Endodermal cell (in vitro differentiated cells): ENCODE data around the gene PDE8B. TPM values are rescaled to one million over a fixed set of nuclear protein-coding genes. Genes with fewer than 3 reads are reported as not detected.

Experiments used
- DNase-seq: peaks from one replicate; pipeline ENCODE4 v3.0.0-alpha.2; 2017
- H3K27ac ChIP-seq: 2 replicates; pipeline ENCODE4 v1.5.1; 2013; ENCODE audit warnings: mild to moderate bottlenecking, low read depth, low read length, moderate library complexity
- H3K27me3 ChIP-seq: 2 replicates; pipeline ENCODE4 v1.6.1; 2013; ENCODE audit warnings: mild to moderate bottlenecking, low read length, moderate library complexity; ENCODE audit not compliant: insufficient read depth, control insufficient read depth, poor library complexity, severe bottlenecking
- H3K36me3 ChIP-seq: 2 replicates; pipeline ENCODE4 v1.7.0; 2013; ENCODE audit warnings: mild to moderate bottlenecking, low read length, moderate library complexity; ENCODE audit not compliant: control insufficient read depth, insufficient read depth
- H3K4me1 ChIP-seq: one replicate; pipeline ENCODE4 v1.7.0; 2013; ENCODE audit warnings: low read length; ENCODE audit not compliant: control insufficient read depth, insufficient read depth
- H3K4me3 ChIP-seq: 2 replicates; pipeline ENCODE4 v1.5.1; 2013; ENCODE audit warnings: mild to moderate bottlenecking, low read length, moderate library complexity
- H3K9ac ChIP-seq: 2 replicates; pipeline ENCODE4 v1.6.1; 2013; ENCODE audit warnings: mild to moderate bottlenecking, low read length, moderate library complexity; ENCODE audit not compliant: poor library complexity, severe bottlenecking; ENCODE audit errors: extremely low read depth
- H3K9me3 ChIP-seq: 2 replicates; pipeline ENCODE4 v1.6.1; 2013; ENCODE audit warnings: mild to moderate bottlenecking, low read length, moderate library complexity; ENCODE audit not compliant: control insufficient read depth
- H3K27ac Mint-ChIP-seq: 2 replicates; pipeline ENCODE4 v1.8.0; 2020; ENCODE audit warnings: mixed read lengths
- H3K27me3 Mint-ChIP-seq: 2 replicates; pipeline ENCODE4 v1.8.0; 2021; ENCODE audit warnings: mild to moderate bottlenecking, mixed read lengths; ENCODE audit not compliant: insufficient read depth
- H3K36me3 Mint-ChIP-seq: 2 replicates; pipeline ENCODE4 v1.8.0; 2020; ENCODE audit warnings: low read depth, mixed read lengths
- H3K4me1 Mint-ChIP-seq: 2 replicates; pipeline ENCODE4 v1.8.0; 2020; ENCODE audit warnings: mixed read lengths
- H3K4me3 Mint-ChIP-seq: 2 replicates; pipeline ENCODE4 v1.8.0; 2020; ENCODE audit warnings: mild to moderate bottlenecking, moderate library complexity, mixed read lengths
- H3K9me3 Mint-ChIP-seq: 2 replicates; pipeline ENCODE4 v1.8.0; 2020; ENCODE audit warnings: mild to moderate bottlenecking, mixed read lengths
- WGBS, 2 experiments: methylation state at CpG; one replicate each; pipeline versions ENCODE4 v1.1.5 to v1.1.7; 2013; ENCODE audit warnings: missing lambda C conversion rate in 2 of 2, mixed read lengths in 1 of 2; ENCODE audit not compliant: insufficient coverage in 1 of 2, insufficient read length in 1 of 2; 5-methylcytosine and 5-hydroxymethylcytosine counted together
- total RNA-seq, 2 donors: library from RNA; stranded (reverse); fragmentation: NEBNext Ultra II Directional in 1 of 2; extraction: Animal tissue kit (Norgen Biotek cat#: 25700) in 1 of 2; gene quantifications; 2 replicates in 1 of 2; 3 replicates in 1 of 2; pipeline ENCODE4 v1.2.1, GENCODE V29; 2021
- TF ChIP-seq, protein P1 (sequence below): fragments of 200-600 bp; sonication (generic); conservative IDR thresholded peaks from 2 replicates; pipeline ENCODE4 v1.5.0; 2021; ENCODE audit warnings: antibody characterized with exemption, mild to moderate bottlenecking

The PDE8B gene
- total RNA-seq, 2 donors from 2014 or later: 0.20 to 0.51 TPM

DNA sequence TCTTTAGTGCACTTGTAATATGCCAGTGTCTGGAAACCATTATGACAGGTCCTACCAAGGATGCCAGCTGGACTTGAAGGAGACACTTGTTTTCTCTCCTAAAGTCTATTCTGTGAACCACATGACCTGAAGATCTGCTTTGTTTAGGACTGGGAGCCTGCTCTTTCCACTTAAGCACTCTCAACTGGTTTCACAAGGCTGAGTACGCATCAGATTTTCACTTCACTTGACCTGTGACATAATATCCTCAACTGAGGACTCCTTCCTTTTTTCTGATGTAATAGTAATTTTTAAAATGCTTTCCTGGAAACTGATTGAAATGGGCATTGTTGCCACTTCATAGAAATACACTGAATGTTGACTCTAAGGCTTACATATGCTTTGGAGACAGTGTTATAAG is 52.2 kb downstream of the PDE8B start:
- no peak overlapping the region for H3K27ac ChIP-seq
- Mint-ChIP-seq H3K9me3 (no peaks in the 10 kb centered on the region), H3K27ac (no peak overlapping the region), H3K4me3 (no peak overlapping the region), H3K4me1 (peaks cover 4% of the 10 kb centered on the region), H3K27me3 (peaks cover 4% of the 10 kb centered on the region), H3K36me3 (no peaks in the 10 kb centered on the region)
- WGBS, 2 experiments: 100% methylated on average over 1 of the region's 1 CpG; no CpG with 5 or more reads in 1 of the 2 experiments
- no peak overlapping the region for H3K4me3 ChIP-seq
- TF ChIP-seq, protein P1, sequence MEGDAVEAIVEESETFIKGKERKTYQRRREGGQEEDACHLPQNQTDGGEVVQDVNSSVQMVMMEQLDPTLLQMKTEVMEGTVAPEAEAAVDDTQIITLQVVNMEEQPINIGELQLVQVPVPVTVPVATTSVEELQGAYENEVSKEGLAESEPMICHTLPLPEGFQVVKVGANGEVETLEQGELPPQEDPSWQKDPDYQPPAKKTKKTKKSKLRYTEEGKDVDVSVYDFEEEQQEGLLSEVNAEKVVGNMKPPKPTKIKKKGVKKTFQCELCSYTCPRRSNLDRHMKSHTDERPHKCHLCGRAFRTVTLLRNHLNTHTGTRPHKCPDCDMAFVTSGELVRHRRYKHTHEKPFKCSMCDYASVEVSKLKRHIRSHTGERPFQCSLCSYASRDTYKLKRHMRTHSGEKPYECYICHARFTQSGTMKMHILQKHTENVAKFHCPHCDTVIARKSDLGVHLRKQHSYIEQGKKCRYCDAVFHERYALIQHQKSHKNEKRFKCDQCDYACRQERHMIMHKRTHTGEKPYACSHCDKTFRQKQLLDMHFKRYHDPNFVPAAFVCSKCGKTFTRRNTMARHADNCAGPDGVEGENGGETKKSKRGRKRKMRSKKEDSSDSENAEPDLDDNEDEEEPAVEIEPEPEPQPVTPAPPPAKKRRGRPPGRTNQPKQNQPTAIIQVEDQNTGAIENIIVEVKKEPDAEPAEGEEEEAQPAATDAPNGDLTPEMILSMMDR: no peak
- H3K36me3 ChIP-seq: no peaks in the 10 kb centered on the region
- no peaks in the 10 kb centered on the region for H3K9me3 ChIP-seq
- no peaks in the 10 kb centered on the region for H3K27me3 ChIP-seq
- H3K4me1 ChIP-seq: no peaks in the 10 kb centered on the region
- H3K9ac ChIP-seq: no peak overlapping the region
- DNase-seq: no peak

DNA sequence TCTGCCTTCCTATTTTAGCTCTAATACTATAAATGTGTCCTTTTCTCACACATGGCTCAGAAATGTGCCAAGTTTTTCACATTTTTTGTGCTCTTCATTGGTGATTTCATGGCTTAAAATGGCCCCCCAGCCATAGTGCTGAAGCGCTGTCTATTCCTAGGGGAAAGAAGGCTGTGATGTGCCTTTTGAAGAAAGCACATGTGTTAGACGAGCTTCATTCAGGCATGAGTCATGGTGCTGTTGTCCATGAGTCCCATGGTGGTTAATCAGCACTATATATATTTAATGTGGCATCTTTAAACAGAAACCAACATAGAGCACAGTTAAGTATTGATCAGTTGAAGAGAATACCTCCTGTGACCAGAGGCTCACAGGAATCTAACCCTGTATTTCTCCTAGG is 55.8 kb downstream of the PDE8B start:
- 85 to 100% methylated on average over 1 to 2 of the region's 2 CpGs for WGBS, 2 experiments
- H3K4me3 Mint-ChIP-seq: no peak overlapping the region
- H3K27me3 ChIP-seq: no peaks in the 10 kb centered on the region

DNA sequence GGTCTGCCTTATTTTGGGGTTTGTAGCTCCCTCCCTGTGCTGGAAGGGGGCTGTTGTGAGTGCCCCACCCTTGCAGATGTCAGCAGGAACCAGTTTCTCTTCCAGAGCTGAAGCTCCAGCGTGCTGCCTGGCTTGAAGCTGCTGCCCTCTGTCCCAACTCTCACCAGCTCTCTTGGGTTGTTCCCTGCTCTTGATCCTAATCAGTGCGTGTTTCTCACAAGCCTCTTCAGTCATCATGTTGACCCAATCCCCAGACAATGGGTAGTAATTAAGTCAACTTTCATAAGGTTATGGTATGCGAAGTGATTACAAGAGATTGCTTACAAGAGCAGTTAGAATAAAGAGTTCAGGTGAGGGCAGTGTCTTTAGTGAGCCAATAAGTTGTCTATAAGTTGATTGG is 57.0 kb downstream of the PDE8B start:
- no peak overlapping the region for H3K27ac Mint-ChIP-seq
- Histone ChIP-seq H3K9me3 (no peaks in the 10 kb centered on the region), H3K36me3 (no peaks in the 10 kb centered on the region), H3K4me3 (no peak overlapping the region), H3K27me3 (no peaks in the 10 kb centered on the region), H3K9ac (no peak overlapping the region), H3K4me1 (no peaks in the 10 kb centered on the region), H3K27ac (no peak overlapping the region)
- H3K4me3 Mint-ChIP-seq: no peak overlapping the region
- H3K36me3 Mint-ChIP-seq: no peaks in the 10 kb centered on the region
- H3K27me3 Mint-ChIP-seq: peaks cover 7% of the 10 kb centered on the region
- no peak for DNase-seq
- peaks cover 5% of the 10 kb centered on the region for H3K4me1 Mint-ChIP-seq
- WGBS, 2 experiments: 90 to 100% methylated on average over 3 of the region's 3 CpGs
- TF ChIP-seq, protein P1: no peak
- H3K9me3 Mint-ChIP-seq: no peaks in the 10 kb centered on the region

More for the DNA sequence above, 55.8 kb downstream of the PDE8B start:
- no peaks in the 10 kb centered on the region for H3K9me3 ChIP-seq
- no peak overlapping the region for H3K4me3 ChIP-seq
- peaks cover 5% of the 10 kb centered on the region for H3K4me1 Mint-ChIP-seq
- H3K36me3 ChIP-seq: no peaks in the 10 kb centered on the region
- H3K27ac ChIP-seq: no peak overlapping the region
- no peaks in the 10 kb centered on the region for H3K36me3 Mint-ChIP-seq
- TF ChIP-seq, protein P1: no peak
- no peaks in the 10 kb centered on the region for H3K4me1 ChIP-seq
- no peaks in the 10 kb centered on the region for H3K9me3 Mint-ChIP-seq
- peaks cover 4% of the 10 kb centered on the region for H3K27me3 Mint-ChIP-seq
- DNase-seq: no peak
- no peak overlapping the region for H3K9ac ChIP-seq
- H3K27ac Mint-ChIP-seq: no peak overlapping the region
